GM23338 (cell line): ENCODE results near the gene COL9A1. TPM values are rescaled to one million over a fixed set of nuclear protein-coding genes. Genes with fewer than 3 reads are reported as not detected.

Experiments
- ATAC-seq: fragments of 200-7000 bp; cut with Tn5 transposase; 3 replicates; pipeline ENCODE4 v1.9.1; 2020
- DNase-seq: peaks from one replicate; pipeline ENCODE4 v3.0.0-alpha.2; 2015; ENCODE audit warnings: low spot score
- H2AFZ ChIP-seq: fragments of 200-600 bp; sonication (generic); 2 replicates; pipeline ENCODE4 v1.8.0; 2016; ENCODE audit warnings: antibody characterized with exemption, mild to moderate bottlenecking, moderate library complexity
- H3F3A ChIP-seq: fragments of 200-600 bp; sonication (generic); replicated peaks from 2 replicates; pipeline ENCODE4 v1.8.0; 2017; ENCODE audit warnings: antibody characterized with exemption, mixed run types, low read depth
- H3K27ac ChIP-seq: fragments of 200-600 bp; sonication (generic); 2 replicates; pipeline ENCODE4 v1.6.1; 2016; ENCODE audit warnings: low read depth
- H3K27me3 ChIP-seq: fragments of 200-600 bp; sonication (generic); 2 replicates; pipeline ENCODE4 v1.8.0; 2016; ENCODE audit warnings: mild to moderate bottlenecking, mixed run types, moderate library complexity; ENCODE audit not compliant: insufficient read depth
- H3K36me3 ChIP-seq: fragments of 200-600 bp; sonication (generic); 2 replicates; pipeline ENCODE4 v1.8.0; 2016; ENCODE audit warnings: mild to moderate bottlenecking; ENCODE audit not compliant: insufficient read depth
- H3K4me1 ChIP-seq: fragments of 200-600 bp; sonication (generic); 2 replicates; pipeline ENCODE4 v1.8.0; 2016; ENCODE audit warnings: mild to moderate bottlenecking, moderate library complexity; ENCODE audit not compliant: insufficient read depth
- H3K4me2 ChIP-seq: fragments of 200-600 bp; sonication (generic); 2 replicates; pipeline ENCODE4 v1.7.1; 2017; ENCODE audit warnings: mixed run types
- H3K4me3 ChIP-seq: fragments of 200-600 bp; sonication (generic); 2 replicates; pipeline ENCODE4 v1.6.1; 2016; ENCODE audit warnings: mixed run types
- H3K79me2 ChIP-seq: fragments of 200-600 bp; sonication (generic); replicated peaks from 2 replicates; pipeline ENCODE4 v1.8.0; 2017; ENCODE audit warnings: mild to moderate bottlenecking; ENCODE audit not compliant: insufficient read depth
- H3K9me2 ChIP-seq: fragments of 200-600 bp; sonication (generic); 2 replicates; pipeline ENCODE4 v1.8.0; 2017; ENCODE audit not compliant: insufficient read depth
- H4K20me1 ChIP-seq: fragments of 200-600 bp; sonication (generic); replicated peaks from 2 replicates; pipeline ENCODE4 v1.8.0; 2017; ENCODE audit warnings: mild to moderate bottlenecking; ENCODE audit not compliant: insufficient read depth
- H3K27ac Mint-ChIP-seq: 2 replicates; pipeline ENCODE4 v1.8.0; 2020; ENCODE audit warnings: inconsistent platforms, mild to moderate bottlenecking, moderate library complexity, mixed read lengths
- H3K27me3 Mint-ChIP-seq: 3 replicates; pipeline ENCODE4 v1.8.0; 2022; ENCODE audit warnings: low read depth, mild to moderate bottlenecking, moderate library complexity, mixed read lengths, inconsistent platforms; ENCODE audit not compliant: insufficient read depth, poor library complexity
- H3K36me3 Mint-ChIP-seq: 3 replicates; pipeline ENCODE4 v1.8.0; 2021; ENCODE audit warnings: low read depth, mild to moderate bottlenecking, inconsistent platforms, moderate library complexity, mixed read lengths
- H3K4me1 Mint-ChIP-seq: 3 replicates; pipeline ENCODE4 v1.8.0; 2020; ENCODE audit warnings: mild to moderate bottlenecking, inconsistent platforms, mixed read lengths
- H3K4me3 Mint-ChIP-seq: 3 replicates; pipeline ENCODE4 v1.8.0; 2021; ENCODE audit warnings: moderate library complexity, mild to moderate bottlenecking, inconsistent platforms, mixed read lengths
- H3K9me3 Mint-ChIP-seq: 3 replicates; pipeline ENCODE4 v1.8.0; 2020; ENCODE audit warnings: moderate library complexity, mild to moderate bottlenecking, inconsistent platforms, mixed read lengths
- CREB1 ChIP-seq: fragments of 250-450 bp; sonication (Bioruptor Pico); IDR thresholded peaks from 2 replicates; pipeline ENCODE4 v1.5.0; 2020; ENCODE audit warnings: low read depth, mild to moderate bottlenecking, moderate library complexity
- EZH2 ChIP-seq: fragments of 200-600 bp; sonication (generic); IDR thresholded peaks from one replicate; pipeline ENCODE4 v1.8.0; 2017; ENCODE audit warnings: antibody characterized with exemption, mild to moderate bottlenecking, low read depth; ENCODE audit not compliant: unreplicated experiment
- JUNB ChIP-seq: IDR thresholded peaks from one replicate; pipeline ENCODE4 v1.6.1; 2016; ENCODE audit warnings: antibody characterized with exemption; ENCODE audit not compliant: unreplicated experiment
- NANOG ChIP-seq: IDR thresholded peaks from 2 replicates; pipeline ENCODE4 v1.6.1; 2016; ENCODE audit warnings: antibody characterized with exemption, borderline replicate concordance
- STAT1 ChIP-seq: IDR thresholded peaks from one replicate; pipeline ENCODE4 v1.6.1; 2016; ENCODE audit warnings: antibody characterized with exemption; ENCODE audit not compliant: unreplicated experiment
- ZNF114 ChIP-seq: fragments of 250-450 bp; sonication (Bioruptor Pico); IDR thresholded peaks from 2 replicates; pipeline ENCODE4 v1.5.0; 2020; ENCODE audit warnings: mild to moderate bottlenecking, moderate library complexity
- ZNF331 ChIP-seq: fragments of 250-450 bp; sonication (Bioruptor Pico); IDR thresholded peaks from 2 replicates; pipeline ENCODE4 v1.5.0; 2020; ENCODE audit warnings: low read depth, mild to moderate bottlenecking, moderate library complexity
- polyA plus RNA-seq: library from polyadenylated mRNA; unstranded; fragments of >200 nt; fragmentation: Nextera tagmentation; extraction: Ambion mirVana; gene quantifications from 2 replicates; pipeline ENCODE4 v1.2.1, GENCODE V29; 2016
- total RNA-seq: library from RNA; depleted of rRNA; stranded (reverse); fragments of >200 nt; shearing (Covaris generic); gene quantifications from 2 replicates; pipeline ENCODE4 v1.2.3, GENCODE V29; 2014
- TF ChIP-seq, protein P1 (sequence below): fragments of 250-450 bp; sonication (Bioruptor Pico); IDR thresholded peaks from 2 replicates; pipeline ENCODE4 v1.5.0; 2020; ENCODE audit warnings: mild to moderate bottlenecking, moderate library complexity
- TF ChIP-seq, protein P2 (sequence below): IDR thresholded peaks from 2 replicates; pipeline ENCODE4 v1.6.1; 2016; ENCODE audit warnings: antibody characterized with exemption
- TF ChIP-seq, protein P3 (sequence below), 2 experiments: fragments of 200-600 bp in 1 of 2; sonication (generic) in 1 of 2; conservative IDR thresholded peaks; 2 replicates each; pipeline versions ENCODE4 v1.5.1 to v1.6.1; 2016 to 2017; ENCODE audit warnings: antibody characterized with exemption in 2 of 2, low read depth in 2 of 2, mild to moderate bottlenecking in 2 of 2, moderate library complexity in 1 of 2

Gene COL9A1
- total and polyA plus RNA-seq, 2 experiments from 2014 or later, result 16.0 to 20.3 TPM

DNA sequence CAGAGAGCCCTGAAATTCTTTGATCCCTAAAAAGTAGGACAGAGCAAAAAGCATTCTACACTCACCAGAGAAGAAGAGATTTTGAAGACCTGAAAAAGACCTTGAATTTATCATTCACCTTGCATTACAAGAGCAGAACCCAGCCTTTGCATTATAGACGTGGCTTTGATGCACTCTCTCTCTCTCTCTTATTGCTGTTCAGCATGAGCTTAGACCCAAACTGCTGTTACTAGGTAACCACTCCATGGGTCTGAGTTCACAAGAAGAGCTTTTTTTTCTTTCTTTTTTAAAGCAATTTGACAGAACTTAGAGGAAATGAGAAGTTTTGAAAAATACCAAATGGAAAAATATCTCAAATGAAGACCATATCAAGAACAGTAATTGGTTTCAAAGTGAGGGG is 44.4 kb downstream of the COL9A1 start:
- H3K4me3 Mint-ChIP-seq, result no peak overlapping the region
- no peaks in the 10 kb centered on the region for H3K27me3 Mint-ChIP-seq
- Histone ChIP-seq H2AFZ (no peak overlapping the region), H3K79me2 (no peaks in the 10 kb centered on the region), H3F3A (no peaks in the 10 kb centered on the region), H3K9me2 (no peaks in the 10 kb centered on the region), H3K36me3 (no peaks in the 10 kb centered on the region), H3K27me3 (no peaks in the 10 kb centered on the region), H3K4me1 (no peaks in the 10 kb centered on the region), H3K4me2 (no peak overlapping the region), H3K4me3 (no peak overlapping the region), H4K20me1 (no peaks in the 10 kb centered on the region), H3K27ac (no peak overlapping the region)
- no peaks in the 10 kb centered on the region for H3K36me3 Mint-ChIP-seq
- H3K27ac Mint-ChIP-seq, result no peak overlapping the region
- H3K4me1 Mint-ChIP-seq, result no peaks in the 10 kb centered on the region
- DNase-seq, result no peak
- H3K9me3 Mint-ChIP-seq, result no peaks in the 10 kb centered on the region; the same call in 2 of the 3 replicates
- no peak for ATAC-seq
- TF ChIP-seq CREB1 (no peak), ZNF331 (CRISPR knock-in tag) (no peak), ZNF114 (CRISPR knock-in tag) (no peak)
- TF ChIP-seq, protein P1, sequence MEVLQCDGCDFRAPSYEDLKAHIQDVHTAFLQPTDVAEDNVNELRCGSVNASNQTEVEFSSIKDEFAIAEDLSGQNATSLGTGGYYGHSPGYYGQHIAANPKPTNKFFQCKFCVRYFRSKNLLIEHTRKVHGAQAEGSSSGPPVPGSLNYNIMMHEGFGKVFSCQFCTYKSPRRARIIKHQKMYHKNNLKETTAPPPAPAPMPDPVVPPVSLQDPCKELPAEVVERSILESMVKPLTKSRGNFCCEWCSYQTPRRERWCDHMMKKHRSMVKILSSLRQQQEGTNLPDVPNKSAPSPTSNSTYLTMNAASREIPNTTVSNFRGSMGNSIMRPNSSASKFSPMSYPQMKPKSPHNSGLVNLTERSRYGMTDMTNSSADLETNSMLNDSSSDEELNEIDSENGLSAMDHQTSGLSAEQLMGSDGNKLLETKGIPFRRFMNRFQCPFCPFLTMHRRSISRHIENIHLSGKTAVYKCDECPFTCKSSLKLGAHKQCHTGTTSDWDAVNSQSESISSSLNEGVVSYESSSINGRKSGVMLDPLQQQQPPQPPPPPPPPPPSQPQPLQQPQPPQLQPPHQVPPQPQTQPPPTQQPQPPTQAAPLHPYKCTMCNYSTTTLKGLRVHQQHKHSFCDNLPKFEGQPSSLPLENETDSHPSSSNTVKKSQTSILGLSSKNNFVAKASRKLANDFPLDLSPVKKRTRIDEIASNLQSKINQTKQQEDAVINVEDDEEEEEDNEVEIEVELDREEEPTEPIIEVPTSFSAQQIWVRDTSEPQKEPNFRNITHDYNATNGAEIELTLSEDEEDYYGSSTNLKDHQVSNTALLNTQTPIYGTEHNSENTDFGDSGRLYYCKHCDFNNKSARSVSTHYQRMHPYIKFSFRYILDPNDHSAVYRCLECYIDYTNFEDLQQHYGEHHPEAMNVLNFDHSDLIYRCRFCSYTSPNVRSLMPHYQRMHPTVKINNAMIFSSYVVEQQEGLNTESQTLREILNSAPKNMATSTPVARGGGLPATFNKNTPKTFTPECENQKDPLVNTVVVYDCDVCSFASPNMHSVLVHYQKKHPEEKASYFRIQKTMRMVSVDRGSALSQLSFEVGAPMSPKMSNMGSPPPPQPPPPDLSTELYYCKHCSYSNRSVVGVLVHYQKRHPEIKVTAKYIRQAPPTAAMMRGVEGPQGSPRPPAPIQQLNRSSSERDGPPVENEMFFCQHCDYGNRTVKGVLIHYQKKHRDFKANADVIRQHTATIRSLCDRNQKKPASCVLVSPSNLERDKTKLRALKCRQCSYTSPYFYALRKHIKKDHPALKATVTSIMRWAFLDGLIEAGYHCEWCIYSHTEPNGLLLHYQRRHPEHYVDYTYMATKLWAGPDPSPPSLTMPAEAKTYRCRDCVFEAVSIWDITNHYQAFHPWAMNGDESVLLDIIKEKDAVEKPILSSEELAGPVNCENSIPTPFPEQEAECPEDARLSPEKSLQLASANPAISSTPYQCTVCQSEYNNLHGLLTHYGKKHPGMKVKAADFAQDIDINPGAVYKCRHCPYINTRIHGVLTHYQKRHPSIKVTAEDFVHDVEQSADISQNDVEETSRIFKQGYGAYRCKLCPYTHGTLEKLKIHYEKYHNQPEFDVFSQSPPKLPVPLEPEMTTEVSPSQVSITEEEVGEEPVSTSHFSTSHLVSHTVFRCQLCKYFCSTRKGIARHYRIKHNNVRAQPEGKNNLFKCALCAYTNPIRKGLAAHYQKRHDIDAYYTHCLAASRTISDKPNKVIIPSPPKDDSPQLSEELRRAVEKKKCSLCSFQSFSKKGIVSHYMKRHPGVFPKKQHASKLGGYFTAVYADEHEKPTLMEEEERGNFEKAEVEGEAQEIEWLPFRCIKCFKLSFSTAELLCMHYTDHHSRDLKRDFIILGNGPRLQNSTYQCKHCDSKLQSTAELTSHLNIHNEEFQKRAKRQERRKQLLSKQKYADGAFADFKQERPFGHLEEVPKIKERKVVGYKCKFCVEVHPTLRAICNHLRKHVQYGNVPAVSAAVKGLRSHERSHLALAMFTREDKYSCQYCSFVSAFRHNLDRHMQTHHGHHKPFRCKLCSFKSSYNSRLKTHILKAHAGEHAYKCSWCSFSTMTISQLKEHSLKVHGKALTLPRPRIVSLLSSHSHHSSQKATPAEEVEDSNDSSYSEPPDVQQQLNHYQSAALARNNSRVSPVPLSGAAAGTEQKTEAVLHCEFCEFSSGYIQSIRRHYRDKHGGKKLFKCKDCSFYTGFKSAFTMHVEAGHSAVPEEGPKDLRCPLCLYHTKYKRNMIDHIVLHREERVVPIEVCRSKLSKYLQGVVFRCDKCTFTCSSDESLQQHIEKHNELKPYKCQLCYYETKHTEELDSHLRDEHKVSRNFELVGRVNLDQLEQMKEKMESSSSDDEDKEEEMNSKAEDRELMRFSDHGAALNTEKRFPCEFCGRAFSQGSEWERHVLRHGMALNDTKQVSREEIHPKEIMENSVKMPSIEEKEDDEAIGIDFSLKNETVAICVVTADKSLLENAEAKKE, result no peak

GRCh38 chr6:70257768-70258273 is 45.1 kb downstream of the COL9A1 start:
- Histone ChIP-seq H3K9me2 (no peaks in the 10 kb centered on the region), H3K27me3 (no peaks in the 10 kb centered on the region), H4K20me1 (no peaks in the 10 kb centered on the region), H3K4me1 (no peaks in the 10 kb centered on the region), H3K4me3 (no peak overlapping the region), H3K36me3 (no peaks in the 10 kb centered on the region), H3K27ac (no peak overlapping the region), H3F3A (no peaks in the 10 kb centered on the region), H3K79me2 (no peaks in the 10 kb centered on the region), H2AFZ (no peak overlapping the region), H3K4me2 (no peak overlapping the region)
- Mint-ChIP-seq H3K4me3 (no peak overlapping the region), H3K27me3 (no peaks in the 10 kb centered on the region), H3K36me3 (no peaks in the 10 kb centered on the region), H3K4me1 (no peaks in the 10 kb centered on the region), H3K27ac (no peak overlapping the region), H3K9me3 (no peaks in the 10 kb centered on the region; the same call in 2 of the 3 replicates)
- DNase-seq (no peak), ATAC-seq (no peak)
- TF ChIP-seq NANOG, result no peak
- TF ChIP-seq, protein P2, sequence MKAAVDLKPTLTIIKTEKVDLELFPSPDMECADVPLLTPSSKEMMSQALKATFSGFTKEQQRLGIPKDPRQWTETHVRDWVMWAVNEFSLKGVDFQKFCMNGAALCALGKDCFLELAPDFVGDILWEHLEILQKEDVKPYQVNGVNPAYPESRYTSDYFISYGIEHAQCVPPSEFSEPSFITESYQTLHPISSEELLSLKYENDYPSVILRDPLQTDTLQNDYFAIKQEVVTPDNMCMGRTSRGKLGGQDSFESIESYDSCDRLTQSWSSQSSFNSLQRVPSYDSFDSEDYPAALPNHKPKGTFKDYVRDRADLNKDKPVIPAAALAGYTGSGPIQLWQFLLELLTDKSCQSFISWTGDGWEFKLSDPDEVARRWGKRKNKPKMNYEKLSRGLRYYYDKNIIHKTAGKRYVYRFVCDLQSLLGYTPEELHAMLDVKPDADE, result no peak
- no peak for TF ChIP-seq ZNF114 (CRISPR knock-in tag)
- no peak for TF ChIP-seq EZH2
- TF ChIP-seq, protein P3, sequence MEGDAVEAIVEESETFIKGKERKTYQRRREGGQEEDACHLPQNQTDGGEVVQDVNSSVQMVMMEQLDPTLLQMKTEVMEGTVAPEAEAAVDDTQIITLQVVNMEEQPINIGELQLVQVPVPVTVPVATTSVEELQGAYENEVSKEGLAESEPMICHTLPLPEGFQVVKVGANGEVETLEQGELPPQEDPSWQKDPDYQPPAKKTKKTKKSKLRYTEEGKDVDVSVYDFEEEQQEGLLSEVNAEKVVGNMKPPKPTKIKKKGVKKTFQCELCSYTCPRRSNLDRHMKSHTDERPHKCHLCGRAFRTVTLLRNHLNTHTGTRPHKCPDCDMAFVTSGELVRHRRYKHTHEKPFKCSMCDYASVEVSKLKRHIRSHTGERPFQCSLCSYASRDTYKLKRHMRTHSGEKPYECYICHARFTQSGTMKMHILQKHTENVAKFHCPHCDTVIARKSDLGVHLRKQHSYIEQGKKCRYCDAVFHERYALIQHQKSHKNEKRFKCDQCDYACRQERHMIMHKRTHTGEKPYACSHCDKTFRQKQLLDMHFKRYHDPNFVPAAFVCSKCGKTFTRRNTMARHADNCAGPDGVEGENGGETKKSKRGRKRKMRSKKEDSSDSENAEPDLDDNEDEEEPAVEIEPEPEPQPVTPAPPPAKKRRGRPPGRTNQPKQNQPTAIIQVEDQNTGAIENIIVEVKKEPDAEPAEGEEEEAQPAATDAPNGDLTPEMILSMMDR (conservative IDR thresholded peaks at IDR 0.05; ENCODE audit: low read depth in 2 of 2), result no peak
- no peak for TF ChIP-seq JUNB
- no peak for TF ChIP-seq STAT1
- no peak for TF ChIP-seq ZNF331 (CRISPR knock-in tag)
